HFFc6 (cell line): ENCODE data around the gene BAIAP2L1. TPM values are rescaled to one million over a fixed set of nuclear protein-coding genes. Genes with fewer than 3 reads are reported as not detected.
"Not testable (repeated sequence)": the region's sequence is repeated elsewhere in the genome, so short reads cannot be mapped to it uniquely, and the experiment has no call there.

Experiments used
- DNase-seq: peaks from one replicate; pipeline ENCODE4 v3.0.0-alpha.2; 2018
- H3K27ac Mint-ChIP-seq: 2 replicates; pipeline ENCODE4 v1.8.0; 2020; ENCODE audit warnings: mild to moderate bottlenecking, mixed read lengths
- H3K27me3 Mint-ChIP-seq: 2 replicates; pipeline ENCODE4 v1.8.0; 2021; ENCODE audit warnings: mild to moderate bottlenecking, moderate library complexity, mixed read lengths; ENCODE audit not compliant: insufficient read depth
- H3K36me3 Mint-ChIP-seq: 2 replicates; pipeline ENCODE4 v1.8.0; 2021; ENCODE audit warnings: low read depth, mixed read lengths
- H3K4me1 Mint-ChIP-seq: 2 replicates; pipeline ENCODE4 v1.8.0; 2020; ENCODE audit warnings: low read depth, mixed read lengths
- H3K4me3 Mint-ChIP-seq: 2 replicates; pipeline ENCODE4 v1.8.0; 2020; ENCODE audit warnings: mild to moderate bottlenecking, moderate library complexity, mixed read lengths
- H3K9me3 Mint-ChIP-seq: 2 replicates; pipeline ENCODE4 v1.8.0; 2020; ENCODE audit warnings: mild to moderate bottlenecking, mixed read lengths
- CTCF ChIP-seq: fragments of 200-600 bp; sonication (generic); IDR thresholded peaks from 2 replicates; pipeline ENCODE4 v1.5.0; 2021; ENCODE audit warnings: antibody characterized with exemption, mild to moderate bottlenecking
- total RNA-seq, 6 experiments: library from RNA; stranded (reverse); fragmentation: NEBNext Ultra II Directional; extraction: Animal tissue kit (Norgen Biotek cat#: 25700); gene quantifications; 2 replicates in 1 of 6; 3 replicates in 5 of 6; pipeline ENCODE4 v1.2.3, GENCODE V29; 2021

The BAIAP2L1 gene
- total RNA-seq, 6 experiments from 2014 or later: 12.9 to 17.5 (median 14.2) TPM

GRCh38 chr7:98429799-98430198, 28.9 kb upstream of the BAIAP2L1 start:
- no peak overlapping the region for H3K4me3 Mint-ChIP-seq
- DNase-seq: no peak
- H3K36me3 Mint-ChIP-seq: no peaks in the 10 kb centered on the region
- no peak for TF ChIP-seq CTCF
- no peak overlapping the region for H3K27ac Mint-ChIP-seq
- H3K9me3 Mint-ChIP-seq: no peaks in the 10 kb centered on the region
- H3K27me3 Mint-ChIP-seq: peaks cover 11% of the 10 kb centered on the region
- no peaks in the 10 kb centered on the region for H3K4me1 Mint-ChIP-seq

- peak overlapping the region; percentile 7; the same call in 1 of the 2 replicates for H3K27ac Mint-ChIP-seq
- H3K36me3 Mint-ChIP-seq: peaks cover 5% of the 10 kb centered on the region
- no peak overlapping the region for H3K4me3 Mint-ChIP-seq
- H3K27me3 Mint-ChIP-seq: peaks cover 3% of the 10 kb centered on the region
- H3K4me1 Mint-ChIP-seq: peaks cover 21% of the 10 kb centered on the region
- no peak for TF ChIP-seq CTCF
- H3K9me3 Mint-ChIP-seq: no peaks in the 10 kb centered on the region
- peak; percentile 36 for DNase-seq
Measured at GRCh38 chr7:98423043-98423442, 22.2 kb upstream of the BAIAP2L1 start.

DNA sequence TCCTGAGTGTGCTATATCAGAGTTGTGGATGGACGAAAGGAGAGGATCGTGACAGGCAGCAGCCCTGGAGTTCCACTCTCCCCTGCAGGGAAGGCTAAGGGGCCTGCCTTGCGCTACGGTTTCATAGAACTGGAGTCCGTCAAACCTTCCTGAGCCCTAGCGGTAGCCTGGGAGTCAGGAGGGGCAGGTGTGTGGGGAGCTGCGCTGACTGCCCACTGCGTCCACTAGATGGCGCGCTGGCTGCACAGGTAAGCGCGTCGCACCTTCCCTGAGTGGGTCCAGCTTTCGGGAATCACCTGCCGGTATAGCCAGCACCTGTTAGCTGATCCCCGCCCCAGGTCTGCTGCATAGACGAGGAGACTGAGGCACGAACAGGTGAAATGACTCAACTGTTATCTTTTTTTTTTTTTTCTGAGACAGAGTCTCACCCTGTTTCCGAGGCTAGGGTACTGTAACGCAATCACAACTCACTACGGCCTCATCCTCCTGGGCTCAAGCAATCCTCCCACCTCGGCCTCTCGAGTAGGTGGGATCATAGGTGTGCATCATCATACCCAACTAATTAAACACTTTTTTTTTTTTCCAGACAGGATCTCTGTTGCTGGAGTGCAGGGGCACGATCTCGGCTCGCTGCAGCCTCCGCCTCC, 20.2 kb upstream of the BAIAP2L1 start:
- peak; percentile 88 for TF ChIP-seq CTCF
- peaks cover 2% of the 10 kb centered on the region for H3K27me3 Mint-ChIP-seq
- DNase-seq: no peak
- no peaks in the 10 kb centered on the region for H3K9me3 Mint-ChIP-seq
- no peak overlapping the region for H3K27ac Mint-ChIP-seq
- H3K4me3 Mint-ChIP-seq: no peak overlapping the region
- H3K36me3 Mint-ChIP-seq: peaks cover 5% of the 10 kb centered on the region
- H3K4me1 Mint-ChIP-seq: peaks cover 34% of the 10 kb centered on the region

GRCh38 chr7:98419988-98420387, 19.1 kb upstream of the BAIAP2L1 start:
- not testable (repeated sequence) for H3K4me3 Mint-ChIP-seq

DNA sequence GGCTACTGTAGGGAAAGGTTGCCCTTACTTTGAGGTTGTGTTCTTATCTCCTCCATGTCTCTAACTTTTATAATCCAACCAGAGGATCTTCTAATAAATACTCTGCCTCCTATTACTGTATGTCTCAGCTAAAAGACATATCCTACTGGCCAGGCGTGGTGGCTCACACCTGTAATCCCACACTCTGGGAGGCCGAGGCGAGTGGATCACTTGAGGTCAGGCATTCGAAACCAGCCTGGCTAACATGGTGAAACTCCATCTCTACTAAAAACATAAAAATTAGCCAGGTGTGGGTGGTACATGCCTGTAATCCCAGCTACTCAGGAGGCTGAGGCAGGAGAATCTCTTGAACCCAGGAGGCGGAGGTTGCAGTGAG, 18.4 kb upstream of the BAIAP2L1 start:
- peak overlapping the region; percentile 86 for H3K4me3 Mint-ChIP-seq
- H3K36me3 Mint-ChIP-seq, H3K27me3 Mint-ChIP-seq, DNase-seq, H3K9me3 Mint-ChIP-seq: not testable (repeated sequence)
- peak overlapping the region; percentile 99 for H3K27ac Mint-ChIP-seq
- H3K4me1 Mint-ChIP-seq: peaks cover 34% of the 10 kb centered on the region

More at GRCh38 chr7:98419988-98420387, 19.1 kb upstream of the BAIAP2L1 start:
- H3K9me3 Mint-ChIP-seq, DNase-seq, H3K27me3 Mint-ChIP-seq, H3K36me3 Mint-ChIP-seq: not testable (repeated sequence)
- peak overlapping the region; percentile 40 for H3K27ac Mint-ChIP-seq
- peaks cover 34% of the 10 kb centered on the region for H3K4me1 Mint-ChIP-seq

- peaks cover 34% of the 10 kb centered on the region for H3K4me1 Mint-ChIP-seq
- DNase-seq: peak; percentile 97
- H3K4me3 Mint-ChIP-seq: peak overlapping the region; percentile 86
- peak overlapping the region; percentile 99 for H3K27ac Mint-ChIP-seq
- peaks cover 5% of the 10 kb centered on the region for H3K36me3 Mint-ChIP-seq
- no peaks in the 10 kb centered on the region for H3K9me3 Mint-ChIP-seq
- H3K27me3 Mint-ChIP-seq: no peaks in the 10 kb centered on the region; the same call in none of the 2 replicates
- no peak for TF ChIP-seq CTCF
Measured at GRCh38 chr7:98418636-98419315, 17.9 kb upstream of the BAIAP2L1 start.
